ENCODE data around the gene IL1A. TPM values are rescaled to one million over a fixed set of nuclear protein-coding genes. Genes with fewer than 3 reads are reported as not detected.

The IL1A gene
- total RNA-seq, 1 donor from 2014 or later, result 0.43 TPM

DNA sequence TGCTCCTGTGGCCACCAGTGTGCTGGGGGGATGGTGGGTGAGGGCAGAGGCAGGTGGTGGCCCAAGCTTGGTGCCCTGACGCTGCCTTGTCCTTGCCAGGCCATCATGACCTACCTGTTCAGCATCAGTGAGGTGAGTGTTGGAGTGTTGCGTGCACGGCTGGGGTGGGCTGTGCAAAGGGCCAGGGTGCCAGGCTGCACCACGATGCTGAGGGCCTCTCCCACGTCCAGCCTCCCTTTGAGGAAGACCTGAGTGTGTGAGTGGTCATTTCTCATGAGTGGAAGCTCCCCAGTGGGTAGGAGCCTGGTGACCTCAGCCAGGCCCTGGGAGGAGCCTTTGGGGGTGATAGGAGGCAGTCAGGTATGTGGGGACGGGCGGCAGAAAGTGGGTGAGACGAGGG lies 60.3 kb downstream of the IL1A start:
- DNase-seq (ENCODE audit: low read depth) (no peak), FAIRE-seq (no peak)
- H3K27me3 ChIP-seq (ENCODE audit: insufficient read depth, low read length), result no peaks in the 10 kb centered on the region
- Mint-ChIP-seq H3K27me3 (ENCODE audit: low read depth, unreplicated experiment) (peaks cover 31% of the 10 kb centered on the region), H3K4me3 (ENCODE audit: unreplicated experiment) (no peak overlapping the region), H3K27ac (ENCODE audit: unreplicated experiment) (no peak overlapping the region), H3K36me3 (ENCODE audit: low read depth, unreplicated experiment) (no peaks in the 10 kb centered on the region), H3K4me1 (ENCODE audit: low read depth, unreplicated experiment) (peaks cover 10% of the 10 kb centered on the region), H3K9me3 (ENCODE audit: unreplicated experiment) (no peaks in the 10 kb centered on the region)
- no peaks in the 10 kb centered on the region for H4K20me1 ChIP-seq (ENCODE audit: insufficient read depth, low read length)
- H3K9ac ChIP-seq (ENCODE audit: low read length), result no peak overlapping the region
- H3K4me1 ChIP-seq (ENCODE audit: insufficient read depth, low read length), result peaks cover 5% of the 10 kb centered on the region
- no peaks in the 10 kb centered on the region for H3K9me3 ChIP-seq (ENCODE audit: insufficient read depth, low read depth, low read length)
- no peak overlapping the region for H3K27ac ChIP-seq (ENCODE audit: low read depth, low read length)
- H3K79me2 ChIP-seq (ENCODE audit: insufficient read depth, low read length), result no peaks in the 10 kb centered on the region
- TF ChIP-seq, protein P1, sequence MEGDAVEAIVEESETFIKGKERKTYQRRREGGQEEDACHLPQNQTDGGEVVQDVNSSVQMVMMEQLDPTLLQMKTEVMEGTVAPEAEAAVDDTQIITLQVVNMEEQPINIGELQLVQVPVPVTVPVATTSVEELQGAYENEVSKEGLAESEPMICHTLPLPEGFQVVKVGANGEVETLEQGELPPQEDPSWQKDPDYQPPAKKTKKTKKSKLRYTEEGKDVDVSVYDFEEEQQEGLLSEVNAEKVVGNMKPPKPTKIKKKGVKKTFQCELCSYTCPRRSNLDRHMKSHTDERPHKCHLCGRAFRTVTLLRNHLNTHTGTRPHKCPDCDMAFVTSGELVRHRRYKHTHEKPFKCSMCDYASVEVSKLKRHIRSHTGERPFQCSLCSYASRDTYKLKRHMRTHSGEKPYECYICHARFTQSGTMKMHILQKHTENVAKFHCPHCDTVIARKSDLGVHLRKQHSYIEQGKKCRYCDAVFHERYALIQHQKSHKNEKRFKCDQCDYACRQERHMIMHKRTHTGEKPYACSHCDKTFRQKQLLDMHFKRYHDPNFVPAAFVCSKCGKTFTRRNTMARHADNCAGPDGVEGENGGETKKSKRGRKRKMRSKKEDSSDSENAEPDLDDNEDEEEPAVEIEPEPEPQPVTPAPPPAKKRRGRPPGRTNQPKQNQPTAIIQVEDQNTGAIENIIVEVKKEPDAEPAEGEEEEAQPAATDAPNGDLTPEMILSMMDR (IDR thresholded peaks at IDR 0.05; ENCODE audit: insufficient read depth, low read depth, low read length), result no peak
- TF ChIP-seq EZH2 (IDR thresholded peaks at IDR 0.05; ENCODE audit: insufficient read depth, low read length), result no peak
- H2AFZ ChIP-seq (ENCODE audit: low read depth, low read length), result no peak overlapping the region
- no peak overlapping the region for H3K4me2 ChIP-seq (ENCODE audit: low read length)
- H3K36me3 ChIP-seq (ENCODE audit: insufficient read depth, low read length), result no peaks in the 10 kb centered on the region
- H3K4me3 ChIP-seq (ENCODE audit: insufficient read depth, low read depth, low read length), result no peak overlapping the region

Other genes starting within 250 kb of the IL1A start
- gene POLR1B, start 242.0 kb downstream of the IL1A start, total RNA-seq, result 21.0 and 26.8 TPM in 2 replicates
- gene CHCHD5, start 199.9 kb downstream of the IL1A start, total RNA-seq, result 17.9 and 25.3 TPM in 2 replicates
- 96.7 and 122 TPM in 2 replicates for gene SLC20A1, start 138.6 kb downstream of the IL1A start, total RNA-seq
- not detected in 2 replicates for gene NT5DC4, start 63.5 kb downstream of the IL1A start, total RNA-seq
- 0.96 and 2.1 TPM in 2 replicates for gene CKAP2L, start 19.9 kb downstream of the IL1A start, total RNA-seq
- gene IL1B, start 52.3 kb upstream of the IL1A start, total RNA-seq, result not detected in 2 replicates
- gene IL37, start 126.7 kb upstream of the IL1A start, total RNA-seq, result not detected in 2 replicates
- gene IL36G, start 193.5 kb upstream of the IL1A start, total RNA-seq, result not detected in 2 replicates
- gene IL36A, start 221.0 kb upstream of the IL1A start, total RNA-seq, result not detected in 2 replicates

Data from astrocyte (in vitro differentiated cells and primary cell).